ENCODE measurements around the gene LHX6.

Gene LHX6

GRCh38 chr9:122193651-122194050, 35.1 kb downstream of the LHX6 start:
- in situ Hi-C loops (cut with HindIII; ENCODE audit: low sequenced_read_pairs), result loop anchor here (5.0 kb wide), 1 partner anchor 41 kb away; no protein-coding TSS in a partner anchor

GRCh38 chr9:122192914-122193525, 35.7 kb downstream of the LHX6 start:
- in situ Hi-C loops (cut with HindIII; ENCODE audit: low sequenced_read_pairs), result loop anchor here (5.0 kb wide), 1 partner anchor 41 kb away; no protein-coding TSS in a partner anchor

- in situ Hi-C loops (cut with HindIII; ENCODE audit: low sequenced_read_pairs), result loop anchor here (5.0 kb wide), 1 partner anchor 40 kb away; no protein-coding TSS in a partner anchor
Observed at GRCh38 chr9:122192261-122192875, 36.4 kb downstream of the LHX6 start.

- in situ Hi-C loops (cut with HindIII; ENCODE audit: low sequenced_read_pairs), result loop anchor here (5.0 kb wide), 1 partner anchor 39 kb away; no protein-coding TSS in a partner anchor
Observed at GRCh38 chr9:122191584-122191983, 37.2 kb downstream of the LHX6 start.

- in situ Hi-C loops (cut with HindIII; ENCODE audit: low sequenced_read_pairs), result loop anchor here (5.0 kb wide), 1 partner anchor 38 kb away; no protein-coding TSS in a partner anchor
Observed at GRCh38 chr9:122190597-122191381, 38.0 kb downstream of the LHX6 start.

- in situ Hi-C loops (cut with HindIII; ENCODE audit: low sequenced_read_pairs), result no loop called here
Observed at GRCh38 chr9:122188369-122188768, 40.4 kb downstream of the LHX6 start.

GRCh38 chr9:122186777-122187470, 41.8 kb downstream of the LHX6 start:
- in situ Hi-C loops (cut with HindIII; ENCODE audit: low sequenced_read_pairs), result no loop called here

GRCh38 chr9:122186301-122186700, 42.5 kb downstream of the LHX6 start:
- in situ Hi-C loops (cut with HindIII; ENCODE audit: low sequenced_read_pairs), result no loop called here

GRCh38 chr9:122184551-122184950, 44.2 kb downstream of the LHX6 start:
- in situ Hi-C loops (cut with HindIII; ENCODE audit: low sequenced_read_pairs), result no loop called here

- in situ Hi-C loops (cut with HindIII; ENCODE audit: low sequenced_read_pairs), result no loop called here
Observed at GRCh38 chr9:122183501-122183900, 45.3 kb downstream of the LHX6 start.

- in situ Hi-C loops (cut with HindIII; ENCODE audit: low sequenced_read_pairs), result no loop called here
Observed at GRCh38 chr9:122180633-122181032, 48.1 kb downstream of the LHX6 start.

GRCh38 chr9:122179690-122180074, 49.1 kb downstream of the LHX6 start:
- in situ Hi-C loops (cut with HindIII; ENCODE audit: low sequenced_read_pairs), result no loop called here

- in situ Hi-C loops (cut with HindIII; ENCODE audit: low sequenced_read_pairs), result no loop called here
Observed at GRCh38 chr9:122179054-122179689, 49.6 kb downstream of the LHX6 start.

- in situ Hi-C loops (cut with HindIII; ENCODE audit: low sequenced_read_pairs), result no loop called here
Observed at GRCh38 chr9:122176916-122177315, 51.8 kb downstream of the LHX6 start.

- in situ Hi-C loops (cut with HindIII; ENCODE audit: low sequenced_read_pairs), result no loop called here
Observed at GRCh38 chr9:122173670-122174069, 55.1 kb downstream of the LHX6 start.

- in situ Hi-C loops (cut with HindIII; ENCODE audit: low sequenced_read_pairs), result no loop called here
Observed at GRCh38 chr9:122172131-122172530, 56.6 kb downstream of the LHX6 start.

- in situ Hi-C loops (cut with HindIII; ENCODE audit: low sequenced_read_pairs), result no loop called here
Observed at GRCh38 chr9:122168356-122168755, 60.4 kb downstream of the LHX6 start.

- in situ Hi-C loops (cut with HindIII; ENCODE audit: low sequenced_read_pairs), result no loop called here
Observed at GRCh38 chr9:122164286-122164685, 64.5 kb downstream of the LHX6 start.

- in situ Hi-C loops (cut with HindIII; ENCODE audit: low sequenced_read_pairs), result no loop called here
Observed at GRCh38 chr9:122162415-122162814, 66.3 kb downstream of the LHX6 start.

- in situ Hi-C loops (cut with HindIII; ENCODE audit: low sequenced_read_pairs), result no loop called here
Observed at GRCh38 chr9:122159925-122160246, 68.9 kb downstream of the LHX6 start.
